Measurements from ENCODE around the gene SNX18. TPM values are rescaled to one million over a fixed set of nuclear protein-coding genes. Genes with fewer than 3 reads are reported as not detected.

Gene SNX18
- total RNA-seq, 1 donor from 2014 or later: 33.6 TPM

- H3K4me1 ChIP-seq: no peaks in the 10 kb centered on the region
- no peaks in the 10 kb centered on the region for H3K9me3 ChIP-seq
- no peaks in the 10 kb centered on the region for H3K36me3 ChIP-seq
- no peak overlapping the region for H3K4me3 ChIP-seq
- no peaks in the 10 kb centered on the region for H3K27me3 ChIP-seq (ENCODE audit: low read depth)
- intact Hi-C loops (cut with DNase I): no loop called here
- DNase-seq (no peak), ATAC-seq (no peak)
- TF ChIP-seq, protein P1, sequence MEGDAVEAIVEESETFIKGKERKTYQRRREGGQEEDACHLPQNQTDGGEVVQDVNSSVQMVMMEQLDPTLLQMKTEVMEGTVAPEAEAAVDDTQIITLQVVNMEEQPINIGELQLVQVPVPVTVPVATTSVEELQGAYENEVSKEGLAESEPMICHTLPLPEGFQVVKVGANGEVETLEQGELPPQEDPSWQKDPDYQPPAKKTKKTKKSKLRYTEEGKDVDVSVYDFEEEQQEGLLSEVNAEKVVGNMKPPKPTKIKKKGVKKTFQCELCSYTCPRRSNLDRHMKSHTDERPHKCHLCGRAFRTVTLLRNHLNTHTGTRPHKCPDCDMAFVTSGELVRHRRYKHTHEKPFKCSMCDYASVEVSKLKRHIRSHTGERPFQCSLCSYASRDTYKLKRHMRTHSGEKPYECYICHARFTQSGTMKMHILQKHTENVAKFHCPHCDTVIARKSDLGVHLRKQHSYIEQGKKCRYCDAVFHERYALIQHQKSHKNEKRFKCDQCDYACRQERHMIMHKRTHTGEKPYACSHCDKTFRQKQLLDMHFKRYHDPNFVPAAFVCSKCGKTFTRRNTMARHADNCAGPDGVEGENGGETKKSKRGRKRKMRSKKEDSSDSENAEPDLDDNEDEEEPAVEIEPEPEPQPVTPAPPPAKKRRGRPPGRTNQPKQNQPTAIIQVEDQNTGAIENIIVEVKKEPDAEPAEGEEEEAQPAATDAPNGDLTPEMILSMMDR (IDR thresholded peaks at IDR 0.05): no peak
- no peak overlapping the region for H3K27ac ChIP-seq
These were observed 53.4 kb downstream of the SNX18 start for GRCh38 chr5:54570916-54571315.

DNA sequence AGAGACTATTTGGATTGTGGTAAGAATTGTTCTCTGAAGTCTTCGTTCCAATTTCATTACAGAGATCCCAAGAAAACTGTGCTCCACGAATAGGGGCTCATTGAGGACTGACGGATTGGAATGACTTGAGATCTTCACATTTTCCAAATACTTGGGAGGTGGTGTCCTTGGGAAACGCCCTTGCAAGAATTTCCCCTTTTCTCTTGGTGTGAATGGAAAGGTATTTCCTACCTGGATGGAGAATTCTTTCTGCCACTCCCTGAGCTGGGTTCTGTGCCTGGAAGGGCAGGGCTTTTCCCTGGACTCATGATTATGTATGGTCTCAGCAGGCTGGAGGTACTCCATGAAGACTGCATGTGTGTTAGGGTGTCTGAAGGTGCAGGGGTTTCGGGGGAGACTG, 53.9 kb downstream of the SNX18 start:
- ATAC-seq (no peak), DNase-seq (no peak)

DNA sequence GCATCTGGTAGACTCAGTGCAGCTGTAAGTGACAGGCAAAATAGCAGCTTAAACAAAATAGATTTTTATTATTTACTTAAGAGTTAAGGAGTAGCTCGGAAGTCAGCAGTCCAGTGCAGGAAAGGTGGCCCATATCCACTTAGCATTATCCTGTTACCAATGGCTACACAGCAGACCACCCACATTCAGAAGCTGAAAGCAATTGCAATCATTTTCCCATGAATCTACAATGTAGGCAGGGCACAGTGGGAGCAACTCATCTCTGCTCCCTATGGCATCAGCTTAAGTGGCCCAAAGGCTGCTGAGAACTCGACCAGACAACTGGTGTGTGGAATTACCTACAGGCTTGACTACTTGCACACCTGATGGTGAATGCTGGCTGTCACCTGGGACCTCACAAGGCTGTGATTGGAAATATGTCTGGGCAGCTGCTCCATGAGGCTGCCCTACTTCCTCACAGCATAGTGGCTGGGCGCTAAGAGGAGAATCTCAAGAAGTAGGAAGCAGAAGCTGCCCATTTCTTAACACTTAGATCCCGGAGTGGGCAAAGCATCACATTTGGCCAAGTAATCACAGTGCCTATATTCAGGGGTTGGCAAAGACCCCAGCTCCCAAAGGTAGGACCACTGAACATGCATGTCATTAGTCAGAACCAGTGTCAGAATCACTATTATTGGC, 56.4 kb downstream of the SNX18 start:
- intact Hi-C loops (cut with DNase I): no loop called here
- H3K4me3 ChIP-seq: no peak overlapping the region
- H3K9me3 ChIP-seq: no peaks in the 10 kb centered on the region
- H3K36me3 ChIP-seq: no peaks in the 10 kb centered on the region
- TF ChIP-seq, protein P1 (IDR thresholded peaks at IDR 0.05): no peak
- DNase-seq (no peak), ATAC-seq (no peak)
- H3K27me3 ChIP-seq (ENCODE audit: low read depth): no peaks in the 10 kb centered on the region
- H3K4me1 ChIP-seq: no peaks in the 10 kb centered on the region
- no peak overlapping the region for H3K27ac ChIP-seq

More for the DNA sequence above, 53.9 kb downstream of the SNX18 start:
- no peaks in the 10 kb centered on the region for H3K27me3 ChIP-seq (ENCODE audit: low read depth)
- H3K4me1 ChIP-seq: no peaks in the 10 kb centered on the region
- no peak overlapping the region for H3K4me3 ChIP-seq
- H3K36me3 ChIP-seq: no peaks in the 10 kb centered on the region
- no peaks in the 10 kb centered on the region for H3K9me3 ChIP-seq
- TF ChIP-seq, protein P1 (IDR thresholded peaks at IDR 0.05): no peak
- intact Hi-C loops (cut with DNase I): no loop called here
- no peak overlapping the region for H3K27ac ChIP-seq

- TF ChIP-seq, protein P1 (IDR thresholded peaks at IDR 0.05): no peak
- no peaks in the 10 kb centered on the region for H3K36me3 ChIP-seq
- ATAC-seq (no peak), DNase-seq (no peak)
- H3K27ac ChIP-seq: no peak overlapping the region
- no peaks in the 10 kb centered on the region for H3K9me3 ChIP-seq
- intact Hi-C loops (cut with DNase I): no loop called here
- H3K4me1 ChIP-seq: peaks cover 23% of the 10 kb centered on the region
- no peaks in the 10 kb centered on the region for H3K27me3 ChIP-seq (ENCODE audit: low read depth)
- H3K4me3 ChIP-seq: no peak overlapping the region
These were observed 60.0 kb downstream of the SNX18 start for GRCh38 chr5:54577528-54577927.

DNA sequence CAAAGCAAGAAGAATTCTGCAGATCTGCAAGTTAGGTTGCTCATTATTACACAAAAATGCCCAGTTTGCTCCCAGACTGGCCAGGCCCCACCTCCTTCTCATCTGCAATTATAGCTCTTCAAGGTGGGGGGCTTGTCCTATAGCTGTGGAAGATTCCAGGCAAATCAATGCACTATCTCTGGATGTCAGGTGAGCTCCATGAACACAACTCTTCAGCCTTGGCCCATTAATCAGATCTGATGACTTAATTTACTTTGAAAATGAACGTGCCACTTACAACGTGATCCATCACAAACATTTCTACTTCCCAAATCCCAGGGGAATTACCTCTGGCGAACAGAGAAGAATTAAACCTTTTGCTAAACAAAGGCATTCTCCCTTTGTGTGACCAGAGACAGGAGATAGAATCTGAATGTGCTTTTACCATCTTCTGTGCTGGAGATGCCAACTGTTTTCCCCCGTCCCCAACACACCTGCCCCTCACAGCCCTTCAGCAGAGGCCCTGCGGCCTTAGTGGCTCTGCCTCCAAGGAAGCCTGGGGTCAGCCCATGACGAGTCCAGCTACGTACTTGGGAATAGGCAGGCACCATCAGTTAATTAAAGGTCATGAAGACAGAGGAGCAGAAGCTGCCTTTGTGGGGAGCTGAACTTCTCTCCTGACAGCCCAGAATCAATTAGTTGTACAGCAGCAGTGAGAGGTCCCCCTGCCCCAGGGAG, 60.5 kb downstream of the SNX18 start:
- H3K27ac ChIP-seq: no peak overlapping the region
- ATAC-seq (no peak), DNase-seq (no peak)
- TF ChIP-seq, protein P1 (IDR thresholded peaks at IDR 0.05): no peak
- H3K36me3 ChIP-seq: no peaks in the 10 kb centered on the region
- intact Hi-C loops (cut with DNase I): no loop called here
- no peak overlapping the region for H3K4me3 ChIP-seq
- H3K9me3 ChIP-seq: no peaks in the 10 kb centered on the region
- H3K27me3 ChIP-seq (ENCODE audit: low read depth): no peaks in the 10 kb centered on the region
- H3K4me1 ChIP-seq: peaks cover 23% of the 10 kb centered on the region

Measured in lower lobe of right lung (tissue), 2 donors.